AG09319 (cell line): ENCODE results near the gene SSH3.

Experiments used
- DNase-seq: peaks from one replicate; pipeline ENCODE4 v3.0.0-alpha.2; 2010; ENCODE audit warnings: low read depth; ENCODE audit errors: extremely low read depth
- TF ChIP-seq, protein P1 (sequence below): IDR thresholded peaks from 2 replicates; pipeline ENCODE4 v1.5.1; 2011; ENCODE audit warnings: low read depth, mild to moderate bottlenecking, inconsistent platforms, low read length, moderate library complexity

The SSH3 gene

DNA sequence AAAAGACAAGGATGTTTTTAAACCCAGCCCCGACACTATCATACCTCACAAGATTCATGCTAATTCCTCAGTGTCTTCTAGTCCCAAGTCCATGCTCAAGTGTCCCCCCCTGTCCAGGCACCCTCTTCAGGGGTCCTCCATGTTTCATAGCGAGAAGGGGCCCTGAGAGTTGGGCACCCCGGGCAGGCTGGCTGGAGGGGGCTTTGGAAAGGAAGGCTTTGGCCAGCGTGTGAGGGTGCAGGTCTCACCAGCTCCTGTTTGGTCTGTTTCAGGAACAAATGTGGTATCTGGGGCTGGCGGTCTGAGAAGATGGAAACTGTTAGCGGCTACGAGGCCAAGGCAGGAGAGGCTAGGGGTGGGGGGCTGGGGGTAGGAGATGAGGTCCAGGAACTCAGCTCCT is 4.5 kb upstream of the SSH3 start:
- no peak for DNase-seq
- TF ChIP-seq, protein P1, sequence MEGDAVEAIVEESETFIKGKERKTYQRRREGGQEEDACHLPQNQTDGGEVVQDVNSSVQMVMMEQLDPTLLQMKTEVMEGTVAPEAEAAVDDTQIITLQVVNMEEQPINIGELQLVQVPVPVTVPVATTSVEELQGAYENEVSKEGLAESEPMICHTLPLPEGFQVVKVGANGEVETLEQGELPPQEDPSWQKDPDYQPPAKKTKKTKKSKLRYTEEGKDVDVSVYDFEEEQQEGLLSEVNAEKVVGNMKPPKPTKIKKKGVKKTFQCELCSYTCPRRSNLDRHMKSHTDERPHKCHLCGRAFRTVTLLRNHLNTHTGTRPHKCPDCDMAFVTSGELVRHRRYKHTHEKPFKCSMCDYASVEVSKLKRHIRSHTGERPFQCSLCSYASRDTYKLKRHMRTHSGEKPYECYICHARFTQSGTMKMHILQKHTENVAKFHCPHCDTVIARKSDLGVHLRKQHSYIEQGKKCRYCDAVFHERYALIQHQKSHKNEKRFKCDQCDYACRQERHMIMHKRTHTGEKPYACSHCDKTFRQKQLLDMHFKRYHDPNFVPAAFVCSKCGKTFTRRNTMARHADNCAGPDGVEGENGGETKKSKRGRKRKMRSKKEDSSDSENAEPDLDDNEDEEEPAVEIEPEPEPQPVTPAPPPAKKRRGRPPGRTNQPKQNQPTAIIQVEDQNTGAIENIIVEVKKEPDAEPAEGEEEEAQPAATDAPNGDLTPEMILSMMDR, result no peak

DNA sequence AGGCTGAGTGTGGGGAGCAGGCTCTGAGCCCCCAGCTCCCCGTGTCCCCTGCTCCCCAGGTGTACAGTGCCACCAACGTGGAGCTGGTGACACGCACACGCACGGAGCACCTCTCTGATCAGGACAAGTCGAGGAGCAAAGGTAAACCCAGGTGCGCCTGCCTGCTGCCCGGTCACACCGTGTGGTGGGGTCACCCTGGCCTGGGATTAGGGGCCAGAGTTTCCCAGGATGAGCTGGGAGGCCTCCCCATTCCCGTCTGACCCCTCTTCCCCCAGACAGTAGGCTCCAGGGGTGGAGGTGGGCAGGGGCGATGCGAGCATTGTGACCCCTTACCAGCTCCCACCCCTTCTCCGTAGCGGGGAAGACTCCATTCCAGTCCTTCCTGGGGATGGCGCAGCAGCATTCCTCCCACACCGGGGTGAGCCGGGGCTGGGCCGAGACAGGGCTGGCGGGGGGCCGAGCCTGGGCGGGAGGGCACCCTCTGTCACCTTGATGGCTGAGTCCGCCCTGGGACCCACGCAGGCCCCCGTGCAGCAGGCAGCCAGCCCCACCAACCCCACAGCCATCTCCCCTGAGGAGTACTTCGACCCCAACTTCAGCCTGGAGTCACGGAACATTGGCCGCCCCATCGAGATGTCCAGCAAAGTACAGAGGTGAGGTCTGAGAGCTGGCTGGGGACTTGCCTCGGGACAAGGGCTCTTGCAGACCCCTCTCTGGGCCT is 3.7 kb upstream of the SSH3 start:
- DNase-seq, result no peak
- TF ChIP-seq, protein P1, result no peak

DNA sequence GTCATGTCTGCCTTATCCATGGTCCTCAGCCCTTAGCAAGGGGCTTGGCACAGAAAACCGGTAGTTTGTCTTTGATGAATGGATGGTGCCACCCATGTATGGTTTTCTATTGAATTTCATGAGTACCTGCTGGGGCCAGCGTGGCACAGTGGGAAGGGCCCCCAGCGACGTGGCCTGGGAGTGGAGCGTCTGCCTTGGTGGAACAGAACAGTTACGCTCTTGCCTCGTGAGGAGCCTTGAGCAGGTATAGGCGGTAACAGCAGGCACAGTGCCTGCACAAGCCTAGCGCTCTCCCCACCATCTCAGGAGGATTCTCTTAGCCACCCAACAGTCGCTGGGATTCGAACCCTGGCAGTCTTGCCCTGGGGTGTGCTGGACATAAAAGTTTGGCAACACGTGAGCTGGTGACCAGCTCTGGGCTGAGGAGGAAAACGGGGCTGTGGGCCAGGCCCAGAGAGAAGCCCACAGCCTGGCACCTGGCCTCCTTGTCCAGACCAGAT is 3.0 kb upstream of the SSH3 start:
- no peak for DNase-seq
- TF ChIP-seq, protein P1, result no peak

DNA sequence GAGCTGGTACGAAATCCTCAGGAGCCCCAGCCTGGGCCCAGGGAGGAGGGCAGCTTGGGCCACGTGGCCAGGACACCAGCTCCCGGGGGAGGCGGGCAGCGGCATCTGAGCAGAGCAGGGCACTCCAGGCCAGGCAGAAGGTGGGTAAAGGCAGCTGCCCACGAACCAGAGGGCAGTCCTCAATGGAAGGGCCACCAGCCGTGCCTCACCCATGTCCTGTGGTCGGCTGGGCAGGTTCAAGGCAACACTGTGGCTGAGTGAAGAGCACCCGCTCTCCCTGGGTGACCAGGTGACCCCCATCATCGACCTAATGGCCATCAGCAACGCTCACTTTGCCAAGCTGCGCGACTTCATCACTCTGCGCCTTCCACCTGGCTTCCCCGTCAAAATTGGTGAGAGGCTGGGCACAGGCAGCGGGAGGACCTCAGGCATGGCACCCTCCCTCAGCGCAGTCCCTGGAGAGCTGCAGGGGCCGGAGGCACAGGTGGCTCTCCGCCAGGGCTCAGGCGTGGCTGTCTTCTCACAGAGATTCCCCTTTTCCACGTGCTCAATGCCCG is 2.5 kb upstream of the SSH3 start:
- TF ChIP-seq, protein P1, result no peak
- no peak for DNase-seq

DNA sequence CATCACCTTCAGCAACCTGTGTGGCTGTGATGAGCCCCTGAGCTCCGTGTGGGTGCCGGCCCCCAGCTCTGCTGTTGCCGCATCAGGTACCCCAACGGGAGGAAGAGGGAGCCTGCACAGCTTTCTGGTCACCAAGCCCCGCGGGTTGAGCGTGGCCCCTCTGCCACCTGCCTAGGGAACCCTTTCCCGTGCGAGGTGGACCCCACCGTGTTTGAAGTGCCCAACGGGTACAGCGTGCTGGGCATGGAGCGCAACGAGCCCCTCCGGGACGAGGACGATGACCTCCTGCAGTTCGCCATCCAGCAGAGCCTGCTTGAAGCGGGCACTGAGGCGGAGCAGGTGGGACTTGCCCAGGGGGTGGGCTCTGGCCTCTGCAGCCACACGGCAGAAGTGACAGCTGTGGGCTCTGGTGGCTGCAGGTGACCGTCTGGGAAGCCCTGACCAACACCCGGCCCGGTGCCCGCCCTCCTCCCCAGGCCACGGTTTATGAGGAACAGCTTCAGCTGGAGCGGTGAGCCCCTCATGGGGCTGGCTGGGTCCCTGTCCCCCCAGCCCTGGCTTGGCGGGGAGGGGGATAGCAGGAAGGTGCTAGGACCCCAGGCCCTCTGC is 1.9 kb upstream of the SSH3 start:
- no peak for DNase-seq
- TF ChIP-seq, protein P1, result no peak

DNA sequence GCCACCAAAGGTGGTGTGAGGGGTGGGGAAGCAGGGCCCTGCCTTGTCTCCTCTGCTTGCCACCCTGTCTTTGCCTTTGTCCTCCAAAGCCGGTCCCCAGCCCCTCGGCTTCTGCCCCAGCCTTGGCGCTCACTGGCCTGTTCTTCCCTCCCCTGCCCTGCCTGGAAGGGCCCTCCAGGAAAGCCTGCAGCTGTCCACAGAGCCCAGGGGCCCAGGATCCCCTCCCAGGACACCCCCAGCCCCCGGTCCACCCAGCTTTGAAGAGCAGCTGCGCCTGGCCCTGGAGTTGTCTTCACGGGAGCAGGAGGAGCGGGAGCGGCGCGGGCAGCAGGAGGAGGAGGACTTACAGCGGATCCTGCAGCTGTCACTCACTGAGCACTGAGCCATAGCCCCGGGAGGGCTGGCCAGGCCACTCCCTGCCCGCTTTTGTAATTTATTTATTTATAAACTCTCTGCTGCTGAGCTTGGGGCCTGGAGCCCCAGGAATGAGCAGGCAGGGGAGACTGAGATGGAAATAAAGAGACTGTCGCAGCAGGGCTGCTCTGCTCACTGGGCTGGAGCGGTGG is 1.3 kb upstream of the SSH3 start:
- no peak for DNase-seq
- TF ChIP-seq, protein P1, result no peak
